ENCODE data around the gene UBR7.

Gene UBR7

DNA sequence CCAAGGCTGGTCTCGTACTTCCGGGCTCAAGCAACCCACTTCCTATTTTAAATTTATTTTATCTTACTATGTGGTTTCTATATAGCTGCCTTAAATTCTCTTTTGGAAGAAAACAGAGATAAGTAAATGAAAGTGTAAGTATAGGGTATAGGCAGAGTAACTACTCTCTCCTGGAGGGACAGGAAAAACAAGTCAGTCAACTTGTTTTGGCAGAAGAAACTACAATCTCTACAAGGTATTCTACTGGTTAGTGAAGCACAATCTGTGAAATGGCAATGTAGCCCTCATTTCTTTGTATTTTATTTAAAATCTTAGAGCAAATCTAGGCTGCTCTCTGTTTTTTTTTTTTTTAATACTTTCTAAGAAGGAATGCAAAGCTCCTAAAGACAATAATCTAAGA is 55.4 kb downstream of the UBR7 start:
- no peak for DNase-seq

- DNase-seq: no peak
These were observed 56.4 kb downstream of the UBR7 start for GRCh38 chr14:93263416-93263815.

DNA sequence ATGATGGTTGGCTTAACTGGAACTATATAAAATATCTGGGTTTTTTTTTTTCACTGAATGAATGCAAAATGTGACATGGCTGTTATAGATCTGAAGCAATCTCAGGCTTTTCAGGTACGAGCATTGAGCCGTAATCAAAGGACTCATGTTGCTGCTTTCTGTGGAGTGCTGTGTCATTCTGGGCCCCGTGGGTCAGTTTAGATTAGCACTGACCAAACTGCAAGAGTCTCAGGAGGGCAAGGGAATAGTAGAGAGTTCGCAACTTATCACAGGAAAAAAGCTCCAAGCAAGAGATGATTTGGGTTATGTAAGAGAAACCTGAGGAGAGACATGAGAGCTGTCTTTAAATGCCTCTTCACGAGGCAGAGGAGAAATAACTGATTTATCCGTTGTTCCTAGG is 59.1 kb downstream of the UBR7 start:
- no peak for DNase-seq

DNA sequence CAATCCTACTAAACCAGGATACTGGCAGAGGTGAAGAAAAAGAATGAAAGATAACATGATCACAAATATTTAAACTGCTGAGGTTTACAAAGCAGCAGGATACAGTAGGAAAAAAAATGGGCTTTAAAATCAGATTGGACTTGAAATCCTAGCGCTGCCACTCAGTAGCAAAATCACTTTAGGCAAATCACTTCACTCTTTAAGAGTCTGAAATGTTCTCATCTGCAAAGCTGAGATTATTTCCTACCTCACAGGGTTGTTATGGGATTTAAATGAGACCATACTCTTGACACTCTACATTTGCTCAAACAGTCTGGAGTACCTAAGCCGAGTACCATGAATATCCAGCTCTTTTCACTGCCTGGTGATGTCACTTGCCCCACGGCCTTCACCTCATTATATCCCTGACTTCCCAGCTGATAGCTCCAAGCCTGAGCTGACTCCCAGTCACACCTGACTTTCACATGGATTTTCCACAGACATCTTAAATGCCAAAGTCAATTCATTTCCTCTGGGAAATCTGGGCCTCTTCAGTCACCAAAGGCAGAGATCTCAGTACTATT is 60.2 kb downstream of the UBR7 start:
- peak; percentile 50 for DNase-seq

GRCh38 chr14:93268406-93268805 is 61.4 kb downstream of the UBR7 start:
- no peak for DNase-seq

DNA sequence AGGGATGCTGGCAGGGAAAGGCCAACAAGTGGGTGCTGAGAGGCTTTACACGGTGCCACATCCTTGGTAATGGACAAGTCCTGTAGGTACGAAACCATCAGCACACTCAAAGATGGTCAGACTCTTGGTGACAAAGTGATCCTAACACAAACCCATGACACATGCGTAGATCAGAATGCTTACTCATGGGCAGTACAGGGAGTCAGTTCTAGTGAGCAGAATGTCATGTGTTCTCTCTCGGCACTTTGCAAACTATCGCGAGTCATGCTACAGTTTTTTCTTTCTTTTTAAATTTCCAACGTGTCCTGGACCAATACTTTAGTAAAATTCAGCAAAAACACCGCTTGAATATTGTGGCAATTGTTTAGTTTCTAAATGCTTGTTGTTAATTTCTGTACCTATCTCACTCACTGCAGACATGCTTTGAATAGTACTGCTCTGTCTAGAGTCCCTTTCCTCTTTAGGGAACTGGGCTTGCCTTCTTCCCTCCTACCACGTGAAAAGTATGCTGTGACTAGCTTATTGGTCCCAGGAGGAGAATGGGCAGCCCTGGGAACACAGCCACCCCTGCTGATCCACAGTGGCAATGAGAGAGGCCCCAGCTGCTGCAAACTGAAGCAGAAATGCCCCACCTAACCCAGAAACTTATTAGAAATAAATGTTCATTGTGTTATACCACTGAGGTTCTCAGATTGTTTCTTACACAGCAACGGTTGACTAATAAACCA is 62.4 kb downstream of the UBR7 start:
- no peak for DNase-seq

- no peak for DNase-seq
These were observed 64.1 kb downstream of the UBR7 start for GRCh38 chr14:93271111-93271510.

- no peak for DNase-seq
These were observed 67.2 kb downstream of the UBR7 start for GRCh38 chr14:93274055-93274806.

DNA sequence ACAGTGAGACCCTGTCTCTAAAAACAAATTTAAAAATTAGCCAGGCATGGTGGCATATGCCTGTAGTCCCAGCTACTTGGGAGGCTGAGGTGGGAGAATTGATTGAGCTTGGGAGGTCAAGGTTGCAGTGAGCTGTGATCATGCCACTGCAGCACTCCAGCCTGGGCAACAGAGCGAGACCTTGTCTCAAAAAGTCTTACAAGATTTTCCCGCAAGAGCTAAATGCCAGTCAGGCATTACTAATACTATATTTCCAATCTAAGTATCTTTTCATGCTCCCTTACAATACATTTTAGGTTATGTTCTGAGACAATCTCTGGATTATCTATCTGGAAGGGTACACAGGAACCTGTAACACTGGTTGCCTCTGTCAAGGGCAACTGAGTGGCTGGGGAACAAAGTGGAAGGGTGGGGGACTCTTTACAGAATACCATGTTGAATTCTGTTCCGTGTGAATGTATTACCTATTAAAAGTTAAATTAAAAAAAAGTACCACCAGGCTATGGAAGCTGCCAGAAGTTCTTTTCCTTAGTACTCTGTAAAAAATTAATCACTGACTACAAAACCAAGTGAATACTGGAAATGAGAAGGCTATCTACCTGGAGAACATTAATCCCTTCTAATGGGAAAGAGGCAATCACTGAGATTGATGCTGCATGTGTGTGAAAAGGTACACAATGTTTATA is 69.1 kb downstream of the UBR7 start:
- DNase-seq: no peak
